ENCODE data around the gene LMAN1.

LMAN1 gene

GRCh38 chr18:59383851-59384250, 24.8 kb upstream of the LMAN1 start:
- Histone ChIP-seq H3K4me3 (ENCODE audit: low read length) (no peak overlapping the region), H3K27me3 (ENCODE audit: insufficient read depth, low read length) (peaks cover 98% of the 10 kb centered on the region), H3K9me3 (ENCODE audit: insufficient read depth, low read depth, low read length) (no peaks in the 10 kb centered on the region), H3K36me3 (ENCODE audit: insufficient read depth, low read length) (no peaks in the 10 kb centered on the region), H3K9ac (ENCODE audit: low read depth, low read length) (no peak overlapping the region), H3K4me1 (ENCODE audit: insufficient read depth, low read length) (peaks cover 24% of the 10 kb centered on the region), H3K27ac (ENCODE audit: low read depth, low read length) (no peak overlapping the region)
- 38% methylated on average over 6 of the region's 6 CpGs for WGBS

DNA sequence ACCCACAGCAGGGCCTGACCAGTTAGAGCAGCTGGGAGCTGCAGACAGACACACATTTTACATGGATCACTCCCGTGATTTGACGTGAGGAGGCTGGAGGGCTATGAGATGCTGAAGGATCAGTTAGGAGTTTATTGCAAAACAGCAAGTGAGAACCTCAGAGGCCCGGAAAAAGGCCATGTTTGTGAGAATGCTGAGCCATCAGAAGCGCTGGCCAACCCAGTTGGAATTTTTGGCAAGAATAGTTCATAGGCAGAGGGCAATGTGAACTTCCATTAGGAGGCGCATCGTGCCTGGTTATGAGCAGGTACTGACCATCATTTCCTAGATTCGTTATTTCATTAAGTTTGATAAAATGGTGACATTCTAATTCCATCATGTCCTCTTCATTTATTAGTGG, 23.3 kb upstream of the LMAN1 start:
- peaks cover 98% of the 10 kb centered on the region for H3K27me3 ChIP-seq (ENCODE audit: insufficient read depth, low read length)
- H3K4me3 ChIP-seq (ENCODE audit: low read length): no peak overlapping the region
- H3K9me3 ChIP-seq (ENCODE audit: insufficient read depth, low read depth, low read length): no peaks in the 10 kb centered on the region
- WGBS: 75% methylated on average over 6 of the region's 7 CpGs
- H3K9ac ChIP-seq (ENCODE audit: low read depth, low read length): no peak overlapping the region
- H3K36me3 ChIP-seq (ENCODE audit: insufficient read depth, low read length): no peaks in the 10 kb centered on the region
- no peak overlapping the region for H3K27ac ChIP-seq (ENCODE audit: low read depth, low read length)
- peaks cover 12% of the 10 kb centered on the region for H3K4me1 ChIP-seq (ENCODE audit: insufficient read depth, low read length)

DNA sequence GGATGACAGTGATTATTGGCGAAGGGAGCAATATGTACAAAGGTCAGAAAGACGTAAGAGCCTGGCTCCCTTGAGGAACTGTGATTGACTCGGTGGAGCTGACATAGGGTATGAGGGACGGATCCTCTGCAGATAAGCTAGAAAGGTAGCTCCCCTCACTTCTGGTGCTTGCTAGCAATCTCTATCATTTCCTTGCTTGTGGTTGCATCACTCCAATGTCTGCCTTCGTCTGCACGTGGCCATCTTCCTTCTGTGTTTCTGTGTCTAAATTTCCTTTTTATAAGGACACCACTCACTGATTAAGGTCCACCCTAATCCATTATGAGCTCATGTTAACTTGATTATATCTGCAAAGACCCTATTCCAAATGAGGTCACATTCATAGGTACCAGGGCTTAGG, 22.9 kb upstream of the LMAN1 start:
- H3K4me3 ChIP-seq (ENCODE audit: low read length): no peak overlapping the region
- H3K27me3 ChIP-seq (ENCODE audit: insufficient read depth, low read length): peaks cover 98% of the 10 kb centered on the region
- H3K27ac ChIP-seq (ENCODE audit: low read depth, low read length): no peak overlapping the region
- no peak overlapping the region for H3K9ac ChIP-seq (ENCODE audit: low read depth, low read length)
- WGBS: 84% methylated on average over 6 of the region's 6 CpGs
- no peaks in the 10 kb centered on the region for H3K36me3 ChIP-seq (ENCODE audit: insufficient read depth, low read length)
- H3K9me3 ChIP-seq (ENCODE audit: insufficient read depth, low read depth, low read length): no peaks in the 10 kb centered on the region
- peaks cover 9% of the 10 kb centered on the region for H3K4me1 ChIP-seq (ENCODE audit: insufficient read depth, low read length)

DNA sequence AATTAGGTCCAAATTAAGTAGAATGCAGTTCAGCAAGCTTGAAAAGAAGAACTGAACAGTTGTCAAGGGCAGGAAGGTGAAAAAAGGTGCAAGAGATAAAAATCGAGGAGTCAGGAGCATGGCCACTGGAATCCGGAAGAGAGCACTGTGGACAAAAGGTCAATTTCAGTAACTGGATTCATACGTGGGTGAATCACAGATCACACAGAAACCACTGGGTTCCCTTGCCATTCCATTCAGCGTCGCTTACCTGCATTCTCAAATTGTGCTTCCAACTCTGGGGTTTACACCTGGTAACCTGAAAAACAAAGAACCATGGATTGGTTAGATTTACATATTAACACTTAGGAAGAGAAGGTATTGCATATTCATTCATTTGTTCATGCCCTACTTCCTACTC, 21.6 kb upstream of the LMAN1 start:
- Histone ChIP-seq H3K9me3 (ENCODE audit: insufficient read depth, low read depth, low read length) (no peaks in the 10 kb centered on the region), H3K27me3 (ENCODE audit: insufficient read depth, low read length) (peaks cover 89% of the 10 kb centered on the region), H3K4me3 (ENCODE audit: low read length) (no peak overlapping the region), H3K36me3 (ENCODE audit: insufficient read depth, low read length) (no peaks in the 10 kb centered on the region), H3K9ac (ENCODE audit: low read depth, low read length) (no peak overlapping the region), H3K27ac (ENCODE audit: low read depth, low read length) (no peak overlapping the region), H3K4me1 (ENCODE audit: insufficient read depth, low read length) (peaks cover 7% of the 10 kb centered on the region)
- 82% methylated on average over 5 of the region's 5 CpGs for WGBS

- 87% methylated on average over 3 of the region's 3 CpGs for WGBS
- Histone ChIP-seq H3K27ac (ENCODE audit: low read depth, low read length) (no peak overlapping the region), H3K9ac (ENCODE audit: low read depth, low read length) (no peak overlapping the region), H3K27me3 (ENCODE audit: insufficient read depth, low read length) (peaks cover 88% of the 10 kb centered on the region), H3K9me3 (ENCODE audit: insufficient read depth, low read depth, low read length) (no peaks in the 10 kb centered on the region), H3K36me3 (ENCODE audit: insufficient read depth, low read length) (no peaks in the 10 kb centered on the region), H3K4me1 (ENCODE audit: insufficient read depth, low read length) (peaks cover 7% of the 10 kb centered on the region), H3K4me3 (ENCODE audit: low read length) (no peak overlapping the region)
Measured at GRCh38 chr18:59379772-59380522, 20.9 kb upstream of the LMAN1 start.

GRCh38 chr18:59377613-59378337, 18.7 kb upstream of the LMAN1 start:
- 94% methylated on average over 4 of the region's 5 CpGs for WGBS
- H3K27ac ChIP-seq (ENCODE audit: low read depth, low read length): no peak overlapping the region

DNA sequence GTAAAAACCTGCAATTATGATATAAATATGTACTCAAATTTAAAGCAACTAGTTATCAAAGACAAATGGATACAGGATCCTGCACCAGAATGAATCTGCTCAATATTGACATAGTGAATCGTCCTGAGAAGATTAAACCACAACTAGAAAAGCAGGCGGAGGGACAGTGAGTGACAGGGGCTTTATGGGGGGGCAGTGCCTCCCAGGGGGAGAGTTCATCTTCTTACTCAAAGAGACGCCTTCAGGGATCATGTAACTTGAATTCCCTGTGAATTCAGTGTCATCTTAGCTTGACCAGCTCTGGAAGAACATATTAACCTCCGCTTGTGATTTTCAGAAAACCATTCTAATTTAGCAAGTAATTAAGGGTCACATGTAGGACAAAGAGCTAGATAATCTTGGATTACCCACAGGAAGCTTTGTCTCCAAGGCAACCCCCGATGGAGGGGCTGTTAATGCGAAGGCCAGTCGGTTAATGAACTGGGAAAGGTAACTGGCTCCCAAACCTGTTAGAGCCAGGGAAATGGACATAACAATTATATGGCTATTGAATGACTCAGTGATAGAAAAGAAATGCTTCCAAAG, 17.4 kb upstream of the LMAN1 start:
- no peak overlapping the region for H3K4me3 ChIP-seq (ENCODE audit: low read length)
- H3K9me3 ChIP-seq (ENCODE audit: insufficient read depth, low read depth, low read length): no peaks in the 10 kb centered on the region
- WGBS: 62% methylated on average over 7 of the region's 7 CpGs
- H3K9ac ChIP-seq (ENCODE audit: low read depth, low read length): no peak overlapping the region
- peaks cover 5% of the 10 kb centered on the region for H3K4me1 ChIP-seq (ENCODE audit: insufficient read depth, low read length)
- no peak overlapping the region for H3K27ac ChIP-seq (ENCODE audit: low read depth, low read length)
- peaks cover 77% of the 10 kb centered on the region for H3K27me3 ChIP-seq (ENCODE audit: insufficient read depth, low read length)
- no peaks in the 10 kb centered on the region for H3K36me3 ChIP-seq (ENCODE audit: insufficient read depth, low read length)

More at GRCh38 chr18:59377613-59378337, 18.7 kb upstream of the LMAN1 start:
- H3K27me3 ChIP-seq (ENCODE audit: insufficient read depth, low read length): peaks cover 78% of the 10 kb centered on the region
- no peaks in the 10 kb centered on the region for H3K36me3 ChIP-seq (ENCODE audit: insufficient read depth, low read length)
- H3K4me1 ChIP-seq (ENCODE audit: insufficient read depth, low read length): peaks cover 5% of the 10 kb centered on the region
- no peak overlapping the region for H3K9ac ChIP-seq (ENCODE audit: low read depth, low read length)
- H3K4me3 ChIP-seq (ENCODE audit: low read length): no peak overlapping the region
- H3K9me3 ChIP-seq (ENCODE audit: insufficient read depth, low read depth, low read length): no peaks in the 10 kb centered on the region

DNA sequence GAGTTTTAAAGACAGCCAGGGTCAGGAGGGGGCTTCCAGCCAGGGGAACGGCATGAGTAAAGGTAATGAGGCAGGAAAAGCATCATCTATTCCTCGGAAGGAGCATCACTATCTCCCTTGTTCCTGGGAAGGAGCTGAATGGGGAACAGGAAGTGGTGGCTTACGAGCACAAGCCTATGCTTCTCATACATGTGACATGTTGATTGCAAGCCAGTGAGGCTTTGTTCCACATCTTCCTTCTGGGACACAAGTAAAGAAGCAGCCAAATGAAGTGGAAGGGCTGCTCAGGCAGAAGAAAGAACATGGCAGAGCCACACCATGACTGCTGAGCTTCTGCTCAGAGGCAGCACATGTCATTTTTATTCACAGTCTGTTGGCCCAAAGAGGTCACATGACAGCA, 15.1 kb upstream of the LMAN1 start:
- Histone ChIP-seq H3K36me3 (ENCODE audit: insufficient read depth, low read length) (no peaks in the 10 kb centered on the region), H3K9ac (ENCODE audit: low read depth, low read length) (no peak overlapping the region), H3K27me3 (ENCODE audit: insufficient read depth, low read length) (peaks cover 66% of the 10 kb centered on the region), H3K27ac (ENCODE audit: low read depth, low read length) (no peak overlapping the region), H3K4me3 (ENCODE audit: low read length) (no peak overlapping the region), H3K9me3 (ENCODE audit: insufficient read depth, low read depth, low read length) (no peaks in the 10 kb centered on the region), H3K4me1 (ENCODE audit: insufficient read depth, low read length) (peaks cover 5% of the 10 kb centered on the region; the same call in 1 of the 2 replicates)
- WGBS: 80% methylated on average over 3 of the region's 3 CpGs

- Histone ChIP-seq H3K4me3 (ENCODE audit: low read length) (no peak overlapping the region), H3K27ac (ENCODE audit: low read depth, low read length) (no peak overlapping the region), H3K4me1 (ENCODE audit: insufficient read depth, low read length) (peaks cover 5% of the 10 kb centered on the region; the same call in 1 of the 2 replicates), H3K27me3 (ENCODE audit: insufficient read depth, low read length) (peaks cover 55% of the 10 kb centered on the region), H3K9ac (ENCODE audit: low read depth, low read length) (no peak overlapping the region), H3K9me3 (ENCODE audit: insufficient read depth, low read depth, low read length) (no peaks in the 10 kb centered on the region), H3K36me3 (ENCODE audit: insufficient read depth, low read length) (no peaks in the 10 kb centered on the region)
- 83% methylated on average over 2 of the region's 2 CpGs for WGBS
Measured at GRCh38 chr18:59372975-59373374, 13.9 kb upstream of the LMAN1 start.

DNA sequence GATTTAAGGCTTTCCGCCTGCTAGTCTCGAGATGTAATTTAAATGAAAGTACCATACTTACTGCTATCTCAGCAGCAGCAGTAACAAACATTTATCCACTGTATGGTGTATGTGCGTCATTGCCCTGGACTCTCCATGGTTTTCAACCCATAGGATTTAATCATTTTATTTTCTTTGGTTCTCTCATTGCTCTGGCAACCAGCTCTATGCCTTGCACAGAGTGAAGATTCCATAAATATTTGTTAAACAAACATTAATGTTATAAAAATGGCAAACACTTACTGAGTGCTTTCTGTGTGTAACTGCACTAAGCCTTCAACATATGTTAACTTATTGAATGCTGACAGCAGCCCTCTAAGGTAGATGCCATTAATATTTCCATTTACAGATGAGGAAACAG, 1.3 kb upstream of the LMAN1 start:
- WGBS: 97% methylated on average over 3 of the region's 3 CpGs
- Histone ChIP-seq H3K4me3 (ENCODE audit: low read length) (no peak overlapping the region), H3K27ac (ENCODE audit: low read depth, low read length) (no peak overlapping the region), H3K27me3 (ENCODE audit: insufficient read depth, low read length) (peaks cover 49% of the 10 kb centered on the region), H3K36me3 (ENCODE audit: insufficient read depth, low read length) (peaks cover 16% of the 10 kb centered on the region), H3K9ac (ENCODE audit: low read depth, low read length) (no peak overlapping the region), H3K4me1 (ENCODE audit: insufficient read depth, low read length) (peaks cover 11% of the 10 kb centered on the region; the same call in 1 of the 2 replicates), H3K9me3 (ENCODE audit: insufficient read depth, low read depth, low read length) (no peaks in the 10 kb centered on the region)

DNA sequence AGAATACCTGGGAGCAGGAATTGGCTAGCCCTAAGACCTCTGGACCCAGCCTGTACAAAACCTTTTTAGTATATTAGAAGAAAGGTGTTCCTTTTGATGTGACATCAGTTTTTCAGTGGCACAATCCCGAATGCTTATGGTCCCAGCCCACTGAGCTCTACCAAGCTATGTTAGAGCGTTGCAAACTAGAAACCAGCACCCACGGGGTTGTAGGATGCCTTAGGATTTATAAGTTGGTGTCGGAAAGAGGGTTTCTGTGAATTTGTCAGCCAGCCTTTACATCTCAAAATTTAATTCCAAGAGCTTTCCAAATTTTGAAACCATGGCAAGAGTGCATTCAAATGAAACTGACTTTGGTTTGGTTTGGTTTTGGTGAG, 499 bp upstream of the LMAN1 start:
- peaks cover 11% of the 10 kb centered on the region; the same call in 1 of the 2 replicates for H3K4me1 ChIP-seq (ENCODE audit: insufficient read depth, low read length)
- H3K9me3 ChIP-seq (ENCODE audit: insufficient read depth, low read depth, low read length): no peaks in the 10 kb centered on the region
- H3K4me3 ChIP-seq (ENCODE audit: low read length): peak overlapping the region; percentile 65
- H3K27ac ChIP-seq (ENCODE audit: low read depth, low read length): no peak overlapping the region
- peaks cover 47% of the 10 kb centered on the region for H3K27me3 ChIP-seq (ENCODE audit: insufficient read depth, low read length)
- whole genome bisulfite sequencing: 0% methylated on average over 2 of the region's 4 CpGs
- H3K36me3 ChIP-seq (ENCODE audit: insufficient read depth, low read length): peaks cover 24% of the 10 kb centered on the region
- H3K9ac ChIP-seq (ENCODE audit: low read depth, low read length): no peak overlapping the region

Data from HUES64 (cell line).